ENCODE data around the gene GPR35.

DNA sequence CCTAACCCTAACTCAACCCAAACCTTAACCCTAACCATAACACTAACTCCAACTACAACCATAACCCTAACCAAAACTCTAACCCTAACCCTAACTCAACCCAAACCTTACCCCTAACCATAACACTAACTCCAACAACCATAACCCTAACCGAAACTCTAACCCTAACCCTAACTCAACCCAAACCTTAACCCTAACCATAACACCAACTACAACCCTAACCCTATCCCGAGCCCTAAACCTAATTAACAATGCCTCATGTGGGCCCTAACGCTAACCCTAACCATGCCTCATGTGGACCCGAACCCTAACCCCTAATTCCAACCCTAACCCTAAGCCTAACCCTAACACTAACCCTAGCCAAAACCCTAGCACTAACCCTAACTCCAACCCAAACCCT is 11.5 kb upstream of the GPR35 start:
- TF ChIP-seq PPARA (CRISPR knock-in tag; IDR thresholded peaks at IDR 0.05; ENCODE audit: borderline replicate concordance) (no peak), ZNF8 (CRISPR knock-in tag; IDR thresholded peaks at IDR 0.05) (no peak), RARB (CRISPR knock-in tag; IDR thresholded peaks at IDR 0.05) (no peak), ZFP30 (CRISPR knock-in tag; IDR thresholded peaks at IDR 0.05) (no peak), ESRRG (CRISPR knock-in tag; IDR thresholded peaks at IDR 0.05) (no peak), ISL1 (CRISPR knock-in tag; IDR thresholded peaks at IDR 0.05) (no peak), SNAI2 (CRISPR knock-in tag; IDR thresholded peaks at IDR 0.05) (no peak)
- TF ChIP-seq, protein P1, sequence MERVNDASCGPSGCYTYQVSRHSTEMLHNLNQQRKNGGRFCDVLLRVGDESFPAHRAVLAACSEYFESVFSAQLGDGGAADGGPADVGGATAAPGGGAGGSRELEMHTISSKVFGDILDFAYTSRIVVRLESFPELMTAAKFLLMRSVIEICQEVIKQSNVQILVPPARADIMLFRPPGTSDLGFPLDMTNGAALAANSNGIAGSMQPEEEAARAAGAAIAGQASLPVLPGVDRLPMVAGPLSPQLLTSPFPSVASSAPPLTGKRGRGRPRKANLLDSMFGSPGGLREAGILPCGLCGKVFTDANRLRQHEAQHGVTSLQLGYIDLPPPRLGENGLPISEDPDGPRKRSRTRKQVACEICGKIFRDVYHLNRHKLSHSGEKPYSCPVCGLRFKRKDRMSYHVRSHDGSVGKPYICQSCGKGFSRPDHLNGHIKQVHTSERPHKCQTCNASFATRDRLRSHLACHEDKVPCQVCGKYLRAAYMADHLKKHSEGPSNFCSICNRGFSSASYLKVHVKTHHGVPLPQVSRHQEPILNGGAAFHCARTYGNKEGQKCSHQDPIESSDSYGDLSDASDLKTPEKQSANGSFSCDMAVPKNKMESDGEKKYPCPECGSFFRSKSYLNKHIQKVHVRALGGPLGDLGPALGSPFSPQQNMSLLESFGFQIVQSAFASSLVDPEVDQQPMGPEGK (CRISPR knock-in tag; IDR thresholded peaks at IDR 0.05; ENCODE audit: borderline replicate concordance), result no peak
- TF ChIP-seq, protein P2, sequence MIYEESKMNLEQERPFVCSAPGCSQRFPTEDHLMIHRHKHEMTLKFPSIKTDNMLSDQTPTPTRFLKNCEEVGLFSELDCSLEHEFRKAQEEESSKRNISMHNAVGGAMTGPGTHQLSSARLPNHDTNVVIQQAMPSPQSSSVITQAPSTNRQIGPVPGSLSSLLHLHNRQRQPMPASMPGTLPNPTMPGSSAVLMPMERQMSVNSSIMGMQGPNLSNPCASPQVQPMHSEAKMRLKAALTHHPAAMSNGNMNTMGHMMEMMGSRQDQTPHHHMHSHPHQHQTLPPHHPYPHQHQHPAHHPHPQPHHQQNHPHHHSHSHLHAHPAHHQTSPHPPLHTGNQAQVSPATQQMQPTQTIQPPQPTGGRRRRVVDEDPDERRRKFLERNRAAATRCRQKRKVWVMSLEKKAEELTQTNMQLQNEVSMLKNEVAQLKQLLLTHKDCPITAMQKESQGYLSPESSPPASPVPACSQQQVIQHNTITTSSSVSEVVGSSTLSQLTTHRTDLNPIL (CRISPR knock-in tag; IDR thresholded peaks at IDR 0.05; ENCODE audit: low read depth), result no peak
